Measurements from ENCODE around the gene ANKRD11.
"Not testable (repeated sequence)": the region's sequence is repeated elsewhere in the genome, so short reads cannot be mapped to it uniquely, and the experiment has no call there.

Gene ANKRD11

DNA sequence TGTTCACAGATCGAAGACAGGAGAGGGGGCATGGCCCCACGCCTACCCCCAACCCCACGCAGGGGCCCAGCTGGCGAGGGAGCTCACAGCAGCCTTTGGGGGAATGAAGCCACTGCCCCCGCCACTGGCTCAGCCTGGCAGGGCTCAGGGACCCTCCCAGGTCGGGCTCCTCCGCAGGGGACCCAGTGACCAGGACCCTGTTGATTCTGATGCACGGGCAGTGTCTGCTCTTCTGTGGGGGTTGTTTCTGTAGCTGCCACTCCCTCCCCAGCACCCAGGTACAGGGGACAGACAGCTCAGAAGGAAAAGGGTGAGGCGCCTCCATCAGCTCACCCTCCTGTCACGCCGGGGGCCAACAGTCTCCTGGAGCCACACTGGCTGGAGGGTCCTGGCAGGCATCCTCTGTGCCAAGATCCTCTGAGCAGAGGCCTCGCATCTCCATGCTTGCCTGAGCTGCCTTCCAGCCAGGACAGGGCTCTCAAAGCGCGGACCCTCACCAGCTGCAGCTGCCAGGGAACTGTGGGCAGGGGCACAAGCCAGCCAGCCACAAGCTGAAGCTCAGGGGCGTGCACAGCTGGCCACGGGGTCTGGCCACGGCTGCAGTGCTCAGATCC lies 223.7 kb downstream of the ANKRD11 start:
- no peak for DNase-seq (ENCODE audit: low read depth)
- TF ChIP-seq, protein P1, sequence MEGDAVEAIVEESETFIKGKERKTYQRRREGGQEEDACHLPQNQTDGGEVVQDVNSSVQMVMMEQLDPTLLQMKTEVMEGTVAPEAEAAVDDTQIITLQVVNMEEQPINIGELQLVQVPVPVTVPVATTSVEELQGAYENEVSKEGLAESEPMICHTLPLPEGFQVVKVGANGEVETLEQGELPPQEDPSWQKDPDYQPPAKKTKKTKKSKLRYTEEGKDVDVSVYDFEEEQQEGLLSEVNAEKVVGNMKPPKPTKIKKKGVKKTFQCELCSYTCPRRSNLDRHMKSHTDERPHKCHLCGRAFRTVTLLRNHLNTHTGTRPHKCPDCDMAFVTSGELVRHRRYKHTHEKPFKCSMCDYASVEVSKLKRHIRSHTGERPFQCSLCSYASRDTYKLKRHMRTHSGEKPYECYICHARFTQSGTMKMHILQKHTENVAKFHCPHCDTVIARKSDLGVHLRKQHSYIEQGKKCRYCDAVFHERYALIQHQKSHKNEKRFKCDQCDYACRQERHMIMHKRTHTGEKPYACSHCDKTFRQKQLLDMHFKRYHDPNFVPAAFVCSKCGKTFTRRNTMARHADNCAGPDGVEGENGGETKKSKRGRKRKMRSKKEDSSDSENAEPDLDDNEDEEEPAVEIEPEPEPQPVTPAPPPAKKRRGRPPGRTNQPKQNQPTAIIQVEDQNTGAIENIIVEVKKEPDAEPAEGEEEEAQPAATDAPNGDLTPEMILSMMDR (IDR thresholded peaks at IDR 0.05; ENCODE audit: control insufficient read depth, insufficient read depth, low read depth, low read length, missing control alignments) = no peak
- no peak overlapping the region for H3K4me3 ChIP-seq (ENCODE audit: control insufficient read depth, low read depth, low read length)

GRCh38 chr16:89265647-89266046 lies 224.7 kb downstream of the ANKRD11 start:
- TF ChIP-seq, protein P1 (IDR thresholded peaks at IDR 0.05; ENCODE audit: control insufficient read depth, insufficient read depth, low read depth, low read length, missing control alignments) = no peak
- DNase-seq (ENCODE audit: low read depth) = no peak
- H3K4me3 ChIP-seq (ENCODE audit: control insufficient read depth, low read depth, low read length) = no peak overlapping the region

- TF ChIP-seq, protein P1 (IDR thresholded peaks at IDR 0.05; ENCODE audit: control insufficient read depth, insufficient read depth, low read depth, low read length, missing control alignments) = no peak
- no peak overlapping the region for H3K4me3 ChIP-seq (ENCODE audit: control insufficient read depth, low read depth, low read length)
- no peak for DNase-seq (ENCODE audit: low read depth)
Observed at GRCh38 chr16:89264800-89265550, 225.4 kb downstream of the ANKRD11 start.

GRCh38 chr16:89261691-89262563 lies 228.4 kb downstream of the ANKRD11 start:
- no peak overlapping the region for H3K4me3 ChIP-seq (ENCODE audit: control insufficient read depth, low read depth, low read length)
- TF ChIP-seq, protein P1 (IDR thresholded peaks at IDR 0.05; ENCODE audit: control insufficient read depth, insufficient read depth, low read depth, low read length, missing control alignments) = no peak
- DNase-seq (ENCODE audit: low read depth) = no peak

- H3K4me3 ChIP-seq (ENCODE audit: control insufficient read depth, low read depth, low read length); DNase-seq (ENCODE audit: low read depth): not testable (repeated sequence)
Observed at GRCh38 chr16:89259901-89260300, 230.5 kb downstream of the ANKRD11 start.

- TF ChIP-seq, protein P1 (IDR thresholded peaks at IDR 0.05; ENCODE audit: control insufficient read depth, insufficient read depth, low read depth, low read length, missing control alignments) = no peak
- H3K4me3 ChIP-seq (ENCODE audit: control insufficient read depth, low read depth, low read length) = no peak overlapping the region
- no peak for DNase-seq (ENCODE audit: low read depth)
Observed at GRCh38 chr16:89257757-89258465, 232.4 kb downstream of the ANKRD11 start.

All from AG09309 (cell line).